HG02759 (cell line): ENCODE results near the gene NEO1.
"Not testable (repeated sequence)": the region's sequence is repeated elsewhere in the genome, so short reads cannot be mapped to it uniquely, and the experiment has no call there.

ENCODE experiments used
- ATAC-seq: cut with Tn5 transposase; IDR thresholded peaks from one replicate; pipeline ENCODE4 v1.9.1; 2021; ENCODE audit warnings: mild to moderate bottlenecking, moderate library complexity; ENCODE audit not compliant: unreplicated experiment

NEO1 gene

GRCh38 chr15:73139744-73140553, 87.7 kb downstream of the NEO1 start:
- no peak for ATAC-seq

GRCh38 chr15:73141216-73141900, 89.1 kb downstream of the NEO1 start:
- ATAC-seq, result no peak

GRCh38 chr15:73142802-73143762, 90.8 kb downstream of the NEO1 start:
- ATAC-seq, result peak; percentile 66

GRCh38 chr15:73143763-73144155, 91.5 kb downstream of the NEO1 start:
- no peak for ATAC-seq

- ATAC-seq, result no peak
These were observed 94.2 kb downstream of the NEO1 start for GRCh38 chr15:73146419-73146818.

- ATAC-seq, result no peak
These were observed 98.6 kb downstream of the NEO1 start for GRCh38 chr15:73150831-73151230.

- no peak for ATAC-seq
These were observed 100.8 kb downstream of the NEO1 start for GRCh38 chr15:73153024-73153423.

GRCh38 chr15:73153447-73153846, 101.2 kb downstream of the NEO1 start:
- no peak for ATAC-seq

- no peak for ATAC-seq
These were observed 104.3 kb downstream of the NEO1 start for GRCh38 chr15:73156431-73157191.

GRCh38 chr15:73161546-73161945, 109.3 kb downstream of the NEO1 start:
- ATAC-seq, result no peak

GRCh38 chr15:73165435-73165834, 113.2 kb downstream of the NEO1 start:
- no peak for ATAC-seq

- no peak for ATAC-seq
These were observed 113.6 kb downstream of the NEO1 start for GRCh38 chr15:73165844-73166243.

GRCh38 chr15:73166711-73167110, 114.4 kb downstream of the NEO1 start:
- not testable (repeated sequence) for ATAC-seq

GRCh38 chr15:73168487-73168886, 116.2 kb downstream of the NEO1 start:
- ATAC-seq, result no peak

GRCh38 chr15:73171711-73172110, 119.4 kb downstream of the NEO1 start:
- no peak for ATAC-seq

GRCh38 chr15:73172508-73172907, 120.2 kb downstream of the NEO1 start:
- no peak for ATAC-seq

- ATAC-seq, result no peak
These were observed 121.9 kb downstream of the NEO1 start for GRCh38 chr15:73174171-73174570.

GRCh38 chr15:73175382-73175781, 123.1 kb downstream of the NEO1 start:
- no peak for ATAC-seq

- ATAC-seq, result no peak
These were observed 124.3 kb downstream of the NEO1 start for GRCh38 chr15:73176598-73176997.

- ATAC-seq, result no peak
These were observed 130.8 kb downstream of the NEO1 start for GRCh38 chr15:73183071-73183470.
